HG03432 (cell line): Measurements from ENCODE around the gene UPK1B.

Experiments used
- ATAC-seq: cut with Tn5 transposase; IDR thresholded peaks from one replicate; pipeline ENCODE4 v1.9.1; 2021; ENCODE audit warnings: mild to moderate bottlenecking, moderate library complexity; ENCODE audit not compliant: unreplicated experiment

UPK1B gene

GRCh38 chr3:119245778-119246177 is 72.4 kb downstream of the UPK1B start:
- no peak for ATAC-seq
